Hepatocyte (in vitro differentiated cells): Measurements from ENCODE around the gene SERINC2.

Experiments used
- EZH2 ChIP-seq: fragments of 200-600 bp; sonication (generic); IDR thresholded peaks from 2 replicates; pipeline ENCODE4 v1.6.1; 2016; ENCODE audit warnings: antibody characterized with exemption, mild to moderate bottlenecking, borderline replicate concordance
- EZH2phosphoT487 ChIP-seq: fragments of 200-600 bp; sonication (generic); IDR thresholded peaks from one replicate; pipeline ENCODE4 v1.6.1; 2018; ENCODE audit warnings: antibody characterized with exemption, mild to moderate bottlenecking, low read depth, moderate library complexity; ENCODE audit not compliant: unreplicated experiment, severe bottlenecking
- TF ChIP-seq, protein P1 (sequence below): fragments of 200-600 bp; sonication (generic); IDR thresholded peaks from 2 replicates; pipeline ENCODE4 v1.5.1; 2016; ENCODE audit warnings: antibody characterized with exemption, mild to moderate bottlenecking; ENCODE audit not compliant: poor library complexity

DNA sequence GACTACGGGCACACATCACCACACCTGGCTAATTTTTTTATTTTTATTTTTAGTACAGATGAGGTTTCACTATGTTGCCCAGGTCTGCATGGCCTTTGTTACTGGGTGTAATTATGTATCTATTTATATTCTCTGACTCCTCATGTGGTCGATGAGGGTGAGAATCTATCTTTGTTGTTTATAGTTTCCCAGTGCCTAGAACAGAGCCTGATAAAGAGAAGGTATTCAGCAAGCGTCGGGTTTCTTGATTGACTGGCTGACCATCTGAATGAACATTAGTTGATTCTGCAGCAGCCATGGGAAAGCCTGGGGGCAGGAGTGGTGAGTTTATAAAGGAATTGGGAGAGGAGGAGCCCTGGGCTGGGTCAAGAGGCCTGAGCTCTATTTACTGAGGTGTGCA, 28.5 kb downstream of the SERINC2 start:
- TF ChIP-seq, protein P1, sequence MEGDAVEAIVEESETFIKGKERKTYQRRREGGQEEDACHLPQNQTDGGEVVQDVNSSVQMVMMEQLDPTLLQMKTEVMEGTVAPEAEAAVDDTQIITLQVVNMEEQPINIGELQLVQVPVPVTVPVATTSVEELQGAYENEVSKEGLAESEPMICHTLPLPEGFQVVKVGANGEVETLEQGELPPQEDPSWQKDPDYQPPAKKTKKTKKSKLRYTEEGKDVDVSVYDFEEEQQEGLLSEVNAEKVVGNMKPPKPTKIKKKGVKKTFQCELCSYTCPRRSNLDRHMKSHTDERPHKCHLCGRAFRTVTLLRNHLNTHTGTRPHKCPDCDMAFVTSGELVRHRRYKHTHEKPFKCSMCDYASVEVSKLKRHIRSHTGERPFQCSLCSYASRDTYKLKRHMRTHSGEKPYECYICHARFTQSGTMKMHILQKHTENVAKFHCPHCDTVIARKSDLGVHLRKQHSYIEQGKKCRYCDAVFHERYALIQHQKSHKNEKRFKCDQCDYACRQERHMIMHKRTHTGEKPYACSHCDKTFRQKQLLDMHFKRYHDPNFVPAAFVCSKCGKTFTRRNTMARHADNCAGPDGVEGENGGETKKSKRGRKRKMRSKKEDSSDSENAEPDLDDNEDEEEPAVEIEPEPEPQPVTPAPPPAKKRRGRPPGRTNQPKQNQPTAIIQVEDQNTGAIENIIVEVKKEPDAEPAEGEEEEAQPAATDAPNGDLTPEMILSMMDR, result no peak
- TF ChIP-seq EZH2, result no peak
- no peak for TF ChIP-seq EZH2phosphoT487
